Activated T-cell treated with anti-CD3 and anti-CD28 coated beads, Interleukin-2, amount 50 U/mL, for 72 hours (primary cell): ENCODE data around the gene VPS45. TPM values are rescaled to one million over a fixed set of nuclear protein-coding genes. Genes with fewer than 3 reads are reported as not detected.

Experiments
- ATAC-seq, 2 donors: fragments of 150-1000 bp; cut with Tn5 transposase; replicated peaks in 1 of 2; 2 replicates each; pipeline ENCODE4 v1.10.0; 2021; ENCODE audit warnings: moderate library complexity in 2 of 2, mild to moderate bottlenecking in 1 of 2
- DNase-seq, 2 donors: peaks; one replicate each; pipeline ENCODE4 v3.0.0; 2021 to 2022; ENCODE audit warnings: mixed read lengths in 1 of 2
- H3K27ac Mint-ChIP-seq: one replicate; pipeline ENCODE4 v1.8.0; 2022; ENCODE audit warnings: mild to moderate bottlenecking, moderate library complexity, mixed read lengths
- H3K27me3 Mint-ChIP-seq: one replicate; pipeline ENCODE4 v1.8.0; 2022; ENCODE audit warnings: low read depth, mixed read lengths
- H3K36me3 Mint-ChIP-seq, 2 donors: one replicate each; pipeline ENCODE4 v1.8.0; 2022; ENCODE audit warnings: mixed read lengths in 2 of 2, mild to moderate bottlenecking in 1 of 2; ENCODE audit not compliant: insufficient read depth in 2 of 2
- H3K4me1 Mint-ChIP-seq: one replicate; pipeline ENCODE4 v1.8.0; 2022; ENCODE audit warnings: low read depth, mixed read lengths
- H3K4me3 Mint-ChIP-seq, 2 donors: one replicate each; pipeline ENCODE4 v1.8.0; 2022; ENCODE audit warnings: mild to moderate bottlenecking in 2 of 2, mixed read lengths in 2 of 2, moderate library complexity in 2 of 2
- H3K9me3 Mint-ChIP-seq, 2 donors: one replicate each; pipeline ENCODE4 v1.8.0; 2022; ENCODE audit warnings: mixed read lengths in 2 of 2
- total RNA-seq, 2 donors: library from RNA; stranded (reverse); gene quantifications; one replicate each; pipeline ENCODE4 v1.2.3, GENCODE V29; 2022

The VPS45 gene
- total RNA-seq, 2 donors from 2014 or later: 32.4 to 35.4 TPM

DNA sequence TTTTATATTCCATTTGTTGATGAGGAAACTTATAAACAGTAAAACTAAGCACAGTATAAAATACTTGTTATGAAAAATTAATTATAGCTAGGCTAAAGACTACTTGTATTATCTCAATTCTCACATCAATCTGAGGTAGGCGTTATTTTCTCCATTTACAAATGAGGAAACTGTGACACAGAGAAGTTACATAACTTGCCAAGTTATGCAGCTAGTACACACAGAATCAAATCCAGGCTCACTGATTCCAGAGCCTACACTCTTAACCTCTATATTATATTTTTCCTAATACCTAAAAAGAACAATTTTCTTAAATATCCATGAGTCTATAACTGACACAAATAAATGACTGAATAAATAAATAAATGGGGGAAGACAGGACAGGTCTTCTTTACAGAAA is 11.2 kb upstream of the VPS45 start:
- no peaks in the 10 kb centered on the region for H3K27me3 Mint-ChIP-seq
- ATAC-seq: no peak
- no peaks in the 10 kb centered on the region for H3K4me1 Mint-ChIP-seq
- H3K4me3 Mint-ChIP-seq: no peak overlapping the region
- no peaks in the 10 kb centered on the region for H3K9me3 Mint-ChIP-seq
- no peak overlapping the region for H3K27ac Mint-ChIP-seq
- no peaks in the 10 kb centered on the region for H3K36me3 Mint-ChIP-seq
- DNase-seq: no peak

DNA sequence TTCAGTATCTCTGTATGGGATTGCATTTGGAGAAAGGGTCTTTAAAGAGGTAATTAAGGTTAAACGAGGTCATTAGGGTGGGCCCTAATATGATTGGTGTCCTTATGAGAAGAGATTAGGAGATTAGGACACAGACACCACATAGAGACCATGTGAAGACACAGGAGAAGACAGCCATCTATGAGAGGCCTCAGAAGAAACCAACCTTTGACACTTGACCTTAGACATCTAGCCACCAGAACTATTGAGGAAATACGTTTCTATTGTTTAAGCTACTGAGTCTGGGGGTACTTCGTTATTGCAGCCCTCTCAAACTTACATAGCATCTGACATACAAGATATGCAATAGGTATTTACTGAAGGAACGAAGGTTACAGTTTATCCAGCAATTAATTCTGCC is 7.3 kb upstream of the VPS45 start:
- H3K4me1 Mint-ChIP-seq: peaks cover 2% of the 10 kb centered on the region
- DNase-seq (no peak), ATAC-seq (no peak)
- no peak overlapping the region for H3K4me3 Mint-ChIP-seq
- H3K36me3 Mint-ChIP-seq: no peaks in the 10 kb centered on the region
- H3K27ac Mint-ChIP-seq: no peak overlapping the region
- H3K9me3 Mint-ChIP-seq: no peaks in the 10 kb centered on the region
- H3K27me3 Mint-ChIP-seq: no peaks in the 10 kb centered on the region

DNA sequence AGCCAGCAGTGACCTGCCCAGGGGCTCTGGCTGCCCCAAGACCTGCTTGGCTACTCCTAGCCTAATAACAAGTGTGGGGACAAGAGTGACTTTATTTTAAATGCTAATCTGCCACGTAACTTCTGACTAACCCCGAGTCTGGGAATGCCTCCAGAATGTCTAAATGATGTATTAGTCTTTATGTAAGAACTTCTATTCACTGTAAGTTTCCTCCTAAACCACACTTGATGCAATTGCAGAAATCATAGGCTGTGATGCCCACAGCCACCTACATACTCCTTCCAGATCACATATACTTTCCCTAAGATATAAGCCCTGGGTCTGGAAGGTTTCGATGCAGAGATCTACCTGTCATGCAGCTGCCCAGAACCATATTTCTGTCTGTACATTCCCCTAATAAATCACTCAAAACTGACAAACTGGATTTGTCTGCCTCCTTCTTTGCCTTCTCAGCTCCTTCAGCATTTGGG is 5.9 kb upstream of the VPS45 start:
- no peaks in the 10 kb centered on the region for H3K27me3 Mint-ChIP-seq
- H3K4me1 Mint-ChIP-seq: peaks cover 14% of the 10 kb centered on the region
- no peak for DNase-seq
- H3K9me3 Mint-ChIP-seq: no peaks in the 10 kb centered on the region
- no peak overlapping the region for H3K4me3 Mint-ChIP-seq
- no peaks in the 10 kb centered on the region for H3K36me3 Mint-ChIP-seq
- H3K27ac Mint-ChIP-seq: no peak overlapping the region
- no peak for ATAC-seq

DNA sequence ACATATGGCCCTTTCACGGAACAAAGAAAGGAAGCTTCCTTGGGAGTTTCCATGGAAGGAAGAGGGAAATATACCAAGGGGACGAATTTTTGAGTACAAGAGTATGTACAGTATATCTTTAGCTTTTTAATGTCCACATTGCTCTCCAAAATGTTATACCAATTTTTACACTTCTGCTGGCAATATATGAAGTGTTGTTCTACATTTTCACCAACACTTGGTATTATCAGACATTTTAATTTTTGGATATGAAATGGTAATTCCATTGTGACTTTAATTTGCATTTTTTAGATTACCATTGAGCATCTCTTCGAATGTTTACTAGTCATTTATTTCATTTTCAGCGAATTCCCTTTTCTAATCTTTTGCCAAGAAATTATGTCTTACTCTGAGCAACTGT is 5.5 kb upstream of the VPS45 start:
- Mint-ChIP-seq H3K9me3 (no peaks in the 10 kb centered on the region), H3K36me3 (no peaks in the 10 kb centered on the region), H3K27ac (no peak overlapping the region), H3K4me1 (peaks cover 18% of the 10 kb centered on the region), H3K4me3 (no peak overlapping the region), H3K27me3 (no peaks in the 10 kb centered on the region)
- DNase-seq: no peak
- no peak for ATAC-seq

DNA sequence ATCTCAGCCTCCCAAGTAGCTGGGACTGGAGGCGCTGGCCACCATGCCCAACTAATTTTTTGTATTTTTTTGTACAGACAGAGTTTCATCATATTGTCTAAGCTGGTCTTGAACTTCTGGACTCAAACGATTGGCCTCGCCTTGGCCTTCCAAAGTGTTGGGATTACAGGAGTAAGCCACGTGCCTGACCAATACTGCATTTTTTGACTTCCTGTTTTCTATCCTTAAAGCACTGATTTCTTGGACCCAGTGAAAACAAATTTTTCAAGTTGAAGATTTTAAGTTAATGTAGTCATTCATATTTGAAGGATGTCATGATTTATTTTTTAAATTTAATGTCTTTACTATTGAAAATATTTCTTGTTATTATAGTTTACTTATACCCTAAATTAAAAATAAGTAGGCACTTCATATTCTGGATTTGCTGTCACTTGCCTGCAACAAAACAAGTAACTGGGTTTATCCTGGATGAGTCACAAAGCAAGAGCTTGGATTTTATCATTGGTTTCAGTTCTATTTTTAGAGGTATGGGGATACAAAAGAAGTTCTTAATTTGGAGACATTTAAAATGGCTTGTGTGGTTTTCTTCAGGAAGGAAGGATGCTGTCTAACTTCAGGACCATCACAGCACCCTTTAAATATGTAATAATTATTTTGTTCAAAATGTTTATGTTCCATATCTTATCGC is 2.2 kb upstream of the VPS45 start:
- DNase-seq (no peak), ATAC-seq (no peak)
- Mint-ChIP-seq H3K27me3 (no peaks in the 10 kb centered on the region), H3K4me1 (peaks cover 42% of the 10 kb centered on the region), H3K9me3 (no peaks in the 10 kb centered on the region), H3K4me3 (peak overlapping the region; percentile 73 to 96), H3K27ac (no peak overlapping the region), H3K36me3 (peaks cover 3 to 5% of the 10 kb centered on the region in 2 donors)

DNA sequence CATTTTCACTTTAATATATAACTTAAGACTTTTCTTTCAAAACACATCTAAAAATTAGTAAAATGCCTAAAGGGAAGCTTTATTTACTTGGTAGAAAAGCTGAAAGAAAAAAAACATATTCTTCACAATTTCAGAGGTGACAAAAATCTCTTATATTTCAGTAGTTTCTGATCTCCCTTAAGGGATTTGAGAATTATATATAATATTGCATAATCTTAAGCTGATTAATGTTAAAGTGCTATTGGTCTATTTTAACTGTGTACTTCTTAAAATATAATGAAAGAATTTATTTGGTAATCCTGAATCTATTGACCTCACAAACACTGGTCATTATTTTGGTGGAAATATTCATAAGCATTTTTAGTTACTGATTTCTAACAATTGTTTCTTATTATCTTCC is 1.2 kb upstream of the VPS45 start:
- DNase-seq (no peak), ATAC-seq (no peak)
- Mint-ChIP-seq H3K4me1 (peaks cover 42% of the 10 kb centered on the region), H3K27me3 (no peaks in the 10 kb centered on the region), H3K36me3 (peaks cover 3 to 5% of the 10 kb centered on the region in 2 donors), H3K27ac (peak overlapping the region; percentile 79), H3K4me3 (peak overlapping the region; percentile 96 to 97), H3K9me3 (no peaks in the 10 kb centered on the region)

DNA sequence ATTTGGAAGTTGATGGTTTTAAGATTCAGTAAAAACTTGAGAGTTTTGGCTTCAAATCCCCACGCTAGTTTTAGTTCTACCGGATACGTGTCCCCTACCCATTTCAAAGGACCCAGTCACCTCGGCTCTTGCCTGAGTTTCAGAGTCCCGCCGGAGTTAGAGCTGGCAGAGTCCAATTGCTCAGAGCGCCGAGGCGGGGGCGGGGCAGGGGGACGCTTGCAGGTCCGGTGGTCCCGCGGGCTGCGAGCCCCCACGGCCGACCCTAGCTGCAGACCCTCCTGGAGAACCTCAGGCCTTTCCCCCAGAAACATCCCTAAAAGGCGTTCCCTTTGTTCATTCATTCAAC is 765 bp upstream of the VPS45 start:
- ATAC-seq (peak; percentile 50 to 58), DNase-seq (peak; percentile 59 to 61)
- Mint-ChIP-seq H3K4me3 (peak overlapping the region; percentile 96 to 97), H3K27ac (peak overlapping the region; percentile 96), H3K36me3 (peaks cover 3 to 5% of the 10 kb centered on the region in 2 donors), H3K4me1 (peaks cover 42% of the 10 kb centered on the region), H3K27me3 (no peaks in the 10 kb centered on the region), H3K9me3 (no peaks in the 10 kb centered on the region)

DNA sequence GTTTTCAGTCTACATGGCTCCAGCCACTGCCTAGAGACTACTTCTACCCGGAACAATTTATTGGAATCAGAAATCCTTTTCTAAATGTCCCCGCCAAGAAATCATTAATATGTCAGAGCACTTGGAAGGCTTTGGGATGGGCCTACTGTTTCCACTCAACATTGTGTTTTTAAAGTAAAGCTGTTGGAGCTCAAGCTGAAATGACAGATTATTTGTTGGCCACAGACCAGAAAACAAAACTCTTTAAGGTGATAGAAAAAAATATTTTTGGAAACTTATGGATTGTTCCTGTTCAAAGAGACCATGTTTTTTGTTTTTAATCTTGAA is 496 bp downstream of the VPS45 start:
- H3K36me3 Mint-ChIP-seq: peaks cover 3 to 7% of the 10 kb centered on the region in 2 donors
- DNase-seq: no peak
- ATAC-seq: no peak
- no peaks in the 10 kb centered on the region for H3K9me3 Mint-ChIP-seq
- H3K27me3 Mint-ChIP-seq: no peaks in the 10 kb centered on the region
- peaks cover 47% of the 10 kb centered on the region for H3K4me1 Mint-ChIP-seq
- H3K27ac Mint-ChIP-seq: peak overlapping the region; percentile 96
- peak overlapping the region; percentile 96 to 97 for H3K4me3 Mint-ChIP-seq

DNA sequence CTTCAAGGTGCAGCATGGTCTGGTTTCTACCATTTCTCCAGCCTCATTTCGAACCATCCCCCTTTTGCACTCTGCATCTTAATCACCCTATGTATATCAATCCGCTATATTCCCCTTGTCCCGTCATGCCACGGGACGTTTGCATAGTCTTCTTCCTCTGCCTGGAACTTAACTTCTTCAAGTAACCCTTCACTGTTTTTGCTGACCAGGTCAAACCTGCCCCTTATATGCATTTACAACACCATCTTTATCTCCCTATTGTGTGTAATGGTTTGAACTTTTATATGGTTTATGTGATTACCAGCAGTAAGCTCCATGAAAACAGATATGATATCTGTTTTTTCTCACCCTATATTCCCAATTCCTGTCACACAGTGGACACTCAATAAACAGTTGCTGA is 2.3 kb downstream of the VPS45 start:
- no peaks in the 10 kb centered on the region for H3K27me3 Mint-ChIP-seq
- DNase-seq: no peak
- peaks cover 3 to 7% of the 10 kb centered on the region in 2 donors for H3K36me3 Mint-ChIP-seq
- no peak for ATAC-seq
- peaks cover 48% of the 10 kb centered on the region for H3K4me1 Mint-ChIP-seq
- peak overlapping the region in 1 of 2 donors; percentile 16 for H3K4me3 Mint-ChIP-seq
- H3K27ac Mint-ChIP-seq: peak overlapping the region; percentile 29
- no peaks in the 10 kb centered on the region for H3K9me3 Mint-ChIP-seq

DNA sequence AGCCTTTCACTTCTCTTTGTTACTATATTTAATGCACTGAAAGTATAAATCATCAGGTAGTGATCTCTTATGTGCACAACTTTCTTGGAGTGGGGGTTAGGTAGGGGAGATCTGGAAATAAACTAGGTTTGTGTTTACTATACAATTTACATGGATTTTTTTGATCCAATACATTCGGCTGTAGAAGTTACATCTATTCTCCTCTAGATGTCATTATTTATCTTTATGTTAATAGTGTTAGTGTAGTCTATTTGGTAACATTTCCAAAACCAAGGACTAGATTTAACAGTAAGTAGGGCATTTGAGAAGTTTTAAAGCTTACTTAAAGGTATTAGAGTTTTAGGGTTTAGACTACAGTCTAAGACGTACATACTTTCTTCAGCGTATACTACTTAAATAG is 5.4 kb downstream of the VPS45 start:
- Mint-ChIP-seq H3K4me1 (peaks cover 42% of the 10 kb centered on the region), H3K36me3 (peaks cover 6 to 11% of the 10 kb centered on the region in 2 donors)
- ATAC-seq: peak in 1 of 2 donors; percentile 38

DNA sequence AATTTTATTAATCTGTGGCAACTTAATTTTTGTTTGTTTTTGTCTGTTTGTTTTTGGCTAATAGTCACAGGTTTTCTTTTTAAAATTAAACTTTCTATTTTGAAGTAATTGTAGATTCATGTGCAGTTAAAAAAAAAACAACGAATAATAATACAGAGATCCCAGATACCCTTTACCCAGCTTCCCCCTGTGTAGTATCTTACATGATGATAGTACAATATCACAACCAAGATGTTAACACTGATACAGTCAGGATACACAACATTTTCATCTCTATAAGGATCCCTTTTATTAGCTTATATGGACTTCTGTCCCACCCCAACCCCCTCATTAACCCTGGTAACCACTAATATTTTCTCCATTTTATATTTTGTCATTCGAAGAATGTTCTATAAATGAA is 5.9 kb downstream of the VPS45 start:
- Mint-ChIP-seq H3K27ac (no peak overlapping the region), H3K4me1 (peaks cover 36% of the 10 kb centered on the region), H3K27me3 (no peaks in the 10 kb centered on the region), H3K9me3 (no peaks in the 10 kb centered on the region), H3K4me3 (no peak overlapping the region), H3K36me3 (peaks cover 6 to 13% of the 10 kb centered on the region in 2 donors)
- no peak for DNase-seq
- no peak for ATAC-seq

More for the DNA sequence above, 5.4 kb downstream of the VPS45 start:
- H3K27ac Mint-ChIP-seq: peak overlapping the region; percentile 63
- no peak for DNase-seq
- H3K27me3 Mint-ChIP-seq: no peaks in the 10 kb centered on the region
- H3K4me3 Mint-ChIP-seq: no peak overlapping the region
- H3K9me3 Mint-ChIP-seq: no peaks in the 10 kb centered on the region

DNA sequence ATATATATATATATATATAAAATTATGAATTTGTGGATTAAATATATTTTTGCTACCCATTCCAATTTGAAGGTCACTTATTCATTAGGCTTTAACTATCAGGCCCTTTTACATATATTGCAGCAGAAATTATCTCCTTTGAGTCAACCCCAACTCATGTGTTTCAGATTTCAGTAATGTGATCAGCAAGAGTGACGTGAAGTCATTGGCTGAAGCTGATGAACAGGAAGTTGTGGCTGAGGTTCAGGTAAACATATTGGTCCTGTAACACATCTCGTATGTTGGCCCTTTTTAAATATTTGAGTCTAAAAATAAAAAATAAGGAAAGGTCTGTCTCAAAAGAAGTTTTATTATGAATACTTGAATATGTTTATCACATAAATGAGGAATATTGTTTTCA is 8.5 kb downstream of the VPS45 start:
- peak in 1 of 2 donors; percentile 6 for DNase-seq
- peak in 1 of 2 donors; percentile 53 for ATAC-seq
- Mint-ChIP-seq H3K9me3 (no peaks in the 10 kb centered on the region), H3K4me1 (peaks cover 20% of the 10 kb centered on the region), H3K27me3 (no peaks in the 10 kb centered on the region), H3K27ac (no peak overlapping the region), H3K36me3 (peaks cover 3 to 8% of the 10 kb centered on the region in 2 donors), H3K4me3 (no peak overlapping the region)

DNA sequence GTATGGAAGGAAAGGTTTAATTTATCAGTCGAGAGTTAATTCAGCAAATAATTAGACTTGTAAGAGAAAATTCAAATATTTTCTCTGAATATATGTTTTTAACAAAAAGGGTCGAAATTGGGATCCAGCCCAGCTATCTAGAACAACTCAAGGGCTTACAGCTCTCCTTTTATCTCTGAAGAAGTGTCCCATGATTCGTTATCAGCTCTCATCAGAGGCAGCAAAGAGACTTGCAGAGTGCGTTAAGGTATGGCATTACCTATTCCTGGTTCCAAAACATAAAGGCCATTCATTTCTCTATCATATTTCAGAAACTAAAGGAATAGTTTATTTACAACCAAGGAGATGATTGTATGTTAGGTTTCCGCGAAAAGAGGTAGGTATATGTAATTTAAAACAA is 9.4 kb downstream of the VPS45 start:
- no peak for ATAC-seq
- Mint-ChIP-seq H3K27ac (no peak overlapping the region), H3K36me3 (peaks cover 3 to 11% of the 10 kb centered on the region in 2 donors), H3K9me3 (no peaks in the 10 kb centered on the region), H3K4me3 (no peak overlapping the region), H3K4me1 (peaks cover 20% of the 10 kb centered on the region), H3K27me3 (no peaks in the 10 kb centered on the region)
- no peak for DNase-seq

DNA sequence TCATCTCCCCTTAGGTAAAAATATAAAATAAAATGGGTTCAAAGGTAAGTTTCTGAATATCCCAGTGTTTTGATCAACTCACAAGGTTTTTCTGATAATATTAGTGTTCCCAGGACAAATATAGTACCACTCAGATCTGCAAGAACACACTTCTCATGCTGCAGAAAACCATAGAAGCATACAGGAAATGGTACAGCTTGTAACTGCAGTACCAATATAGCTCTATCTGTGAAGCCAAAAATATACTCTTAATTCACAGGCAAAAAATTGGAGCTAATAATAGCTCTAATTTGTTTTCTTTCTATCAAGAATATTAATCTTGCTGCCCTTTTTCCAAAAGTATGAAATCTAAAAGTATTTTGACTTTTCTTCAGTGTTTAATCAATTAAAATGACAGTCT is 13.2 kb downstream of the VPS45 start:
- peaks cover 9% of the 10 kb centered on the region for H3K4me1 Mint-ChIP-seq
- no peaks in the 10 kb centered on the region for H3K27me3 Mint-ChIP-seq
- peaks cover 7 to 9% of the 10 kb centered on the region in 2 donors for H3K36me3 Mint-ChIP-seq
- ATAC-seq: no peak
- H3K27ac Mint-ChIP-seq: no peak overlapping the region
- no peak overlapping the region for H3K4me3 Mint-ChIP-seq
- no peak for DNase-seq
- no peaks in the 10 kb centered on the region for H3K9me3 Mint-ChIP-seq
